NB4 (cell line): ENCODE results near the gene UBE2QL1.

Source experiments
- DNase-seq: peaks from one replicate; pipeline ENCODE4 v3.0.0; 2010; ENCODE audit warnings: low read depth
- H3K4me3 ChIP-seq: one replicate; pipeline ENCODE4 v1.5.1; 2011; ENCODE audit warnings: mild to moderate bottlenecking, low read depth, low read length, moderate library complexity
- CTCF ChIP-seq: IDR thresholded peaks from one replicate; pipeline ENCODE4 v1.5.1; 2012; ENCODE audit warnings: low read depth, low read length
- MAX ChIP-seq: IDR thresholded peaks from 2 replicates; pipeline ENCODE4 v1.6.1; 2011; ENCODE audit warnings: low read depth, low read length
- MYC ChIP-seq: IDR thresholded peaks from 2 replicates; pipeline ENCODE4 v1.6.1; 2011; ENCODE audit warnings: low read depth, low read length
- POLR2A ChIP-seq: IDR thresholded peaks from 2 replicates; pipeline ENCODE4 v1.6.1; 2011; ENCODE audit warnings: mild to moderate bottlenecking; ENCODE audit not compliant: insufficient read length; ENCODE audit errors: extremely low read depth

UBE2QL1 gene

GRCh38 chr5:6469836-6470235 is 21.2 kb downstream of the UBE2QL1 start:
- TF ChIP-seq MAX = no peak
- no peak for TF ChIP-seq CTCF
- TF ChIP-seq POLR2A = no peak
- no peak for TF ChIP-seq MYC
- DNase-seq = no peak
- no peak overlapping the region for H3K4me3 ChIP-seq

- TF ChIP-seq POLR2A = no peak
- H3K4me3 ChIP-seq = no peak overlapping the region
- DNase-seq = no peak
Observed at GRCh38 chr5:6470672-6471071, 22.0 kb downstream of the UBE2QL1 start.

DNA sequence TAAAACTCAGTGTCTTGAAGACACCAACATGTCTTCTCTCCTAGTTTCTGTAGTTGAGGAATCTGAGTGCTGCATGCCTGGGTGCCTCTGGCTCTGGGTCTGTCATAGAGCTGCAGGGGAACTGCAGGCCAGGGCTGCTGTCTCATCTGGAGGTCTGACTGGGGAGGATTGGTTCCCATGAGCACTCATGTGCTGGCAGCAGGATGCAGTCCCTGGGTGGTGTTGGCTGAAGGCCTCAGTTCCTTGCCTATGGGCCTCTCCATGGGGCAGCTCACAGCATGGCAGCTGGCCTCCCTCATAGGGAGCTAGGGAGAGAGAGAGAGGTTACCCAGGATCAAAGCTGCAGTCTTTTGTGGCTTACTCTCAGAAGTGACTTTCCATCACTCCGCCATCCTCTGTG is 22.6 kb downstream of the UBE2QL1 start:
- H3K4me3 ChIP-seq = no peak overlapping the region
- DNase-seq = no peak
- TF ChIP-seq MYC (no peak), POLR2A (no peak), CTCF (no peak), MAX (no peak)

- TF ChIP-seq POLR2A = no peak
- TF ChIP-seq MYC = no peak
- TF ChIP-seq CTCF = no peak
- TF ChIP-seq MAX = no peak
- H3K4me3 ChIP-seq = no peak overlapping the region
- no peak for DNase-seq
Observed at GRCh38 chr5:6472792-6473191, 24.1 kb downstream of the UBE2QL1 start.

DNA sequence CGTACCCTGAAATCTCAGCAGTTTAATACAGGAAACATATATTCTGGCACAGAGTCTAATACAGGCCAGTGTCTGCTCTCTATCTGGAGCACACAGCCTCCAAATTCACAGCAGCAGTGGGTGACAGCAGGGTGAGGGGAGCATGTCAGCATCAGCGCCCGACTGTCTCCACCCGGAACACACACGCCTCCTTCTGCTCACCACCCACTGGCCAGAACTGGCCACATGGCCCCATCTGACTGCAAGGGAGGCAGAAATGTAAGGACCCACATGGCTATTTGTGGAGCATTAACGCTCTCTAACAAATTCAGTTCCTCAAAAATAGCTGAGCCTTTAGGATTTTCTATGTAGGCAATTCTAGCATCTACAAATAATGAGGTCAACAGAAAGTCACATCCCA is 24.6 kb downstream of the UBE2QL1 start:
- TF ChIP-seq CTCF (no peak), POLR2A (no peak), MAX (no peak), MYC (no peak)
- DNase-seq = no peak
- no peak overlapping the region for H3K4me3 ChIP-seq

GRCh38 chr5:6475626-6476312 is 27.1 kb downstream of the UBE2QL1 start:
- TF ChIP-seq CTCF (no peak), POLR2A (no peak), MYC (no peak), MAX (no peak)
- H3K4me3 ChIP-seq = no peak overlapping the region
- peak; percentile 9 for DNase-seq

DNA sequence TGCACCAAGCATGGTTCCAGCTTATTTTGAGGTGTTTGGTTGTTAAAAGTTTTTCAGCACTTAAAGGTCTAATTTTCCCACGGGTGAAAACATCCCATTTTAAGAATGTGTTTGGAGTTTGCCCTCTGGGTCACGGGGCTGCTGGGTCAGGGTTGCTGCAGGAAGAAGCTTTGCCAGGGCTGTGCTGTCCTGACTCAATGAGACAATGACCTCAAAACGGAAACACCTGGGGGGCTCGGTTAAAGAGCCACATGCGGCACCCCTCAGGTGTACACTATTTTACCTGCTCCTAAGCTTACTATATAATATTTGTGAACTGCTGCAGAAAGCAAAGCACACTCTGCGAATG is 27.6 kb downstream of the UBE2QL1 start:
- no peak for TF ChIP-seq CTCF
- TF ChIP-seq MAX = no peak
- TF ChIP-seq POLR2A = no peak
- TF ChIP-seq MYC = no peak
- no peak overlapping the region for H3K4me3 ChIP-seq
- no peak for DNase-seq
